HUDEP-2 (cell line): ENCODE data around the gene MYO15A.

Experiments used
- DNase-seq, 76 experiments: peaks; one replicate each; lab custom pipeline; 2025; ENCODE audit not compliant: unreplicated experiment in 76 of 76; lab: John Stamatoyannopoulos, UW

The MYO15A gene

DNA sequence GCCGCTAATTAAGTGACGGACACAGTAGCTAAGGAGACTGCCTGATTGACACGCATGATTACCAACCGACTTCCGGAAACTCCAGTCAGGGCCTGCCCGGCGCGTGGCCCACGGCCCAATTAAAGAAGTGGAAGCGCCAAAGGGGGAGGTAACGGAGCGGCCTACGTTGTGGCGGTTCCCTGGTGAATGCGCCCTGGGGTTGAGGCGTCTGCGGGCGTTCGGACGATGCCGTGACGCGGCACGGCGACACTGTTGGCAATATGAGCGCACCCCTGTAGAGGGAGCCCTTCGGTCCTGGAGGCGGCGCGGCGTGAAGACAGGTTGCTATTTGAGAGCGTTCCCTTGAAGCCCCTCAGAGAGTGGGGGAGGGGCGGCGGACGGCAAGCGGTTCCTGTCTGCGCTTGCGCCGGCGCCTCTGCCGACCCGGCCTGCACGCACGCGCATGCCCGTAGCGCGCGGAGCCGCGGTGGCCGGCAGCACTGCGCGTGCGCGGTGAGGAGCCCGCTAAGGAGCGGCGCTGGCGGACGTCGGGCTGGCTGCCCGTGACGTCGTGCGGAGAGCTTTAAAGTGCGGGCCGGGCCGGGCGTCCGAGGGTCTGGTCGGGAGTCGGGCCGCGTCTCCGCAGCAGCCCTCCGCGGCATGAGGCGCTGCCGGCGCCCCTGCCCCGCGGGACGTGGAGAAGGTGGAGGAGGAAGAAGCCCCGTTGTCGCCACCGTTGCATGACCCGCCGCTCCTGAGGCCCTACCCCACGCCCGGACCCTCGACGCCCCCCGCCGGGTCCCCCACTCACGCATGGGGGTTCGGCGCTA is 75.0 kb downstream of the MYO15A start, which contains the start of gene ALKBH5:
ALKBH5 (plus strand) TSS at position 495 of the 809 bp plus-strand sequence. CDS start 416 bp downstream, outside the sequence.
- DNase-seq, result peak in 75 of 76 experiments; percentile 92 to 99 (median 97)

DNA sequence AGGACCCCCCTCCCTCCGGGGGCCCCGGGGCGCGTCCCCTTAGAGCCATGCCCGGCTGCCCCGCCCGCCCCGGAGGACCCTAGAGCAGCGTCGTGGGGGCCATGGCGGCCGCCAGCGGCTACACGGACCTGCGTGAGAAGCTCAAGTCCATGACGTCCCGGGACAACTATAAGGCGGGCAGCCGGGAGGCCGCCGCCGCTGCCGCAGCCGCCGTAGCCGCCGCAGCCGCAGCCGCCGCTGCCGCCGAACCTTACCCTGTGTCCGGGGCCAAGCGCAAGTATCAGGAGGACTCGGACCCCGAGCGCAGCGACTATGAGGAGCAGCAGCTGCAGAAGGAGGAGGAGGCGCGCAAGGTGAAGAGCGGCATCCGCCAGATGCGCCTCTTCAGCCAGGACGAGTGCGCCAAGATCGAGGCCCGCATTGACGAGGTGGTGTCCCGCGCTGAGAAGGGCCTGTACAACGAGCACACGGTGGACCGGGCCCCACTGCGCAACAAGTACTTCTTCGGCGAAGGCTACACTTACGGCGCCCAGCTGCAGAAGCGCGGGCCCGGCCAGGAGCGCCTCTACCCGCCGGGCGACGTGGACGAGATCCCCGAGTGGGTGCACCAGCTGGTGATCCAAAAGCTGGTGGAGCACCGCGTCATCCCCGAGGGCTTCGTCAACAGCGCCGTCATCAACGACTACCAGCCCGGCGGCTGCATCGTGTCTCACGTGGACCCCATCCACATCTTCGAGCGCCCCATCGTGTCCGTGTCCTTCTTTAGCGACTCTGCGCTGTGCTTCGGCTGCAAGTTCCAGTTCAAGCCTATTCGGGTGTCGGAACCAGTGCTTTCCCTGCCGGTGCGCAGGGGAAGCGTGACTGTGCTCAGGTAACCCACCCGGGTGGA is 75.8 kb downstream of the MYO15A start:
- DNase-seq, result peak in 37 of 76 experiments; percentile 4 to 47 (median 30)

DNA sequence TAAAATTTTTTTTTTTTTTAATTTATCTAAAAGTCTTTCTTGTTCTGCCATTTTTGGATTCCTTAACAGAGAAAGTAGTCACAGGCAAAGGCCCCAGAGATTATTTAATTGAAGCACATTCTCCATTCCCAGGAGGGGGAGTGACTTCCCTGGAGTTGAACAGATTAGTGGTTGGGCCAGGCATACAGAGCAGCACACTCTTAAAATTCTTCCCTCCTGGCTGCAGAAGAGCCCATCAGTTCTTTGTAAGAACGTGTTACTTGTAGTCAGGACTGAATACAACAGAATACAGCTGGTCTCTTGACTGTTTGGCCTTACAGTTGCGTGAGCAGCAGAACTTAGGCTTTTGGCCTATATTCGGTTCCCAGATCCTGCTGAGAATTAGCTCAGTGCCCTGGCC is 76.8 kb downstream of the MYO15A start:
- DNase-seq, result no peak

DNA sequence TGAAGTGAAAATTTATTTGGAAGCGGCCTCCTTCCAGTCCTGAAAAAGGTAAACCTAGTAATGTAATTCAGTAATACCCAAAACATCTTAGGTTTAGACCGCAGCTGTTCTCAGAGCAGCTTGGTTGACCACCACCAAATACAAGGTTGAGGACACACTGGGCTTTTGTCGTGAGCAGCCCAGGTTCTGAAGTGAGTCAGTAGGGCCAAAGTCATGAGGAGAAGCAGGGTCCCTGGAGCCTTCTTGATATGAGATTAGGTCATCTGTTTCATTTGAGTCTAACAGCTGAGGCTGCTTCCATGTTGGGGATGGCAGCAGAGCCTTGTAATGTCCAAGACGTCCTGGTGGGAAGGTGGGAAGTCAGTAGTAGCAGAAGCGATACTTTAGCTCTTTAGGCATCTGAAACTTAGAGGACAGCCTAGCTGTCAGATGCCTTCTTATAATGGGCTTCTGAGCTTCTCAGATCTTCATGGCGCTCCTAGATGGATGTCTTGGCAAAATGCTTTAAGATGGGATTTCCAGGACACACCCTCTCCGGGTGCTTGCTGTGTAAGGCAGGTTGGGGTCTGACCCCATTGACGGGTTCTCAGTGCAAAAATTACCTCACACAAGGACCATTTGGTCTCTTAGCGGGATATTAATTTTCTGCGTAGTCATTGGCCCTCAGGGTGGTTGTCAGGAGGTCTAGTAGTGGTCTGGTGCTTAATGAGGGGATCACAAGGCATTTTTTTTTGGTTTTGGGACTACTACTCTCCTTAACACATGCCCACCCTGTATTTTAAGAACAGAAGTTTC is 77.5 kb downstream of the MYO15A start:
- peak in 3 of 76 experiments; percentile 5 to 12 (median 6) for DNase-seq

DNA sequence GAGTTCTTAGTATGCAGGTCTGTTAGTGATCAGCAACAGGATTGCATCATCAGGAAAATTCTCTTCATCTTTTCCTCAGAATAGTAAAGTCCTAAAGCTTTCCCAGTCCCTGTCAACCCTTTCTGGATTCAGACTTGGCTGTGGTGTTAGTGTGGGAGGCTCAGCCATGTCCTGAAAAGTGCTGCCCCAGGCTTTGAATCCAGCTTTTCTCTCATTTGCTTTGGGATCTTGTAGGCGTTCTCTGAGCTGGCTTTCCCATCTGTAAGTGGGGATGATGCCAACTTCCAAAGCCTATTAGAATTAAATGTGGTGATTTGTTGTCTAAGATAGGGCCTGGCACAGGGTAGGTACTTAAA is 78.0 kb downstream of the MYO15A start:
- no peak for DNase-seq

DNA sequence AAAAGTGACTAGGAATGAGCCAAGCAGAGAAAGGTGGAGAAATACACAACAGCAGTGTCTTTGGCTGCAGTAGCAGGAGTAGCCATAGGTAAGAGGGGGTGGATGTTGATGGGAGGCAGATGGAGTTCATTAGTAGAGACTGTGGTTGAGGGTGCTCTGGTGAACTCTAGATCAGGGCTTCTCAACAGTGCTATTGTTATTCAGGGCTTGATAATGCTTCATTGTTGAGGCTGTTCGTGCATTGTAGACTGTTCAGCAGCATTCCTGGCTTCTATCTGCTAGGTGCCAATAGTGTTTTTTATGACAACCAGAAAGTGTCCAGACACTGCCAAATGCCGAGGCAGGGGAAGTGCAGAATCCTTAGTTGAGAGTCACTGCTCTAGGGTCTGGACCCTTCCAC is 78.7 kb downstream of the MYO15A start:
- no peak for DNase-seq

DNA sequence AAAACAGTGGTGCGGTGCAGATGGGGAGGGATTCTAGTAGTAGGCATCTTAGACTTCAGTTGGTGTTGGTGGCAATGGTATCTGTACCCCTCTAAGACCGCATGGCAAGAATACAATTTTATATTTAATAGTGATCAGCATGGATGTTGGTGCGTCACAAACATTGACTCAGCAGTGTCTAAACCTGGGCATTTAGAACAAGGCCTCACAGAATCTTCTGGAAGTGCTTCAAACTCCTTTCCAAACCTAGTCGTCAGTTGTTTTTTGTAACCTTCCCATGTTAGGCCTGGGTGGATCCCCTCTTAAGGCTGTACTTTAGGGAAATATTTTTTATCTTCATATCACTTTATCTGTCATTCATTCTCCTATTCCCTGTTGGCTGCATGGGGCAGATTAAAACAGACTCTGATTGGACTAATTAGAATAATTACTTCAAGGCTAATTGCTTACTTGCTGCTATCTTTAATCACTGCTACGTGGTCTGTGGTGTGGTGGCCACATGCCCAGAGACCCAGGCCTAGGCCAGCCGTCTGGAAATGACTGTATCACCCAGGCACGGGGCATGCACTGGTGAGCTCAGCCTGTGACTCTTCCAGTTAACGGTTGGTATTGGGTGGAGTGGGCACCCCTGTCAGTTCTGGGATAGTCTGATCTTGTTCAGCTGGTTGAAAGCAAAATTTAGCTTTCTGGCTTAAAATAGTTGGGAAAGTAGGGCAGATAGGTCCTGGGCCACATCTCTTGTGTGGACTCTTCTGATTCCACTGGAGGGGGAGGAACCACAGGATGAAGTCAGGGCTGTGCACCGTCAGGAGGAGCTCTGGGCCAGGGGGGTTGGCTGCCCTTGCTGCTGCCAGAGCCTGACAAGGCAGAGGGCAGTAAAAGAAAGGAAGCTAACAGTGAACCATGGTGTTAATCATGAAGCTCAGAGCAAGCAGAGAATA is 79.5 kb downstream of the MYO15A start:
- peak in 53 of 76 experiments; percentile 5 to 71 (median 39) for DNase-seq

DNA sequence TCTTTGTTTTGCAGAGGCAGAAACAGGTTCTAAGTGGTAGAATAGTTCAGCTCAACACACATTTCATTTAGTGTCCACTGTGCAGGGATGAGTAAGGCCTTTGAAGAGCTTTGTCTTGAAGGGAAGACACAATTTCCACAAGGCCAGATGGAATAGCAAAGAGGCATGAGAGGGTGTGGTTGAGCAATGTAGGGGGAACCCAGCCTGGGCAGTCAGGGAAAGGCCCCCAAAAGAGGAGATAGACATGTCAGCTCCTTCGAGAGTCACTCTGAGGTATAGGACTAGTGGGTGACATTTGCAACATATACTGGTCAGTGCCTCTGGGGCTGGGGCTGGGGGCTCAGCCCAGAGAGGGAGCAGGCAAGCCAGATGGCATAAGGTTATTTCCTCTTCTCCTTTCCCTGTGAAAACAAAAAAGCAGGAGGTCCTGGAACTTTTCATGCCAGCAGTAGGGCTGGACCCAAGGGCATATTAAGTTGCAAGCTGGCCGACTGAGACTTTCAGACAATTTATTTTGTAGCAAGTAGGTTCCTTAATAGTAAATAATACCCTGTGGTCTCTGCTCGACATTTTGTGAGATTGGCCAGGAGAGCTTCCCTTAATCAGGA is 82.2 kb downstream of the MYO15A start:
- no peak for DNase-seq

DNA sequence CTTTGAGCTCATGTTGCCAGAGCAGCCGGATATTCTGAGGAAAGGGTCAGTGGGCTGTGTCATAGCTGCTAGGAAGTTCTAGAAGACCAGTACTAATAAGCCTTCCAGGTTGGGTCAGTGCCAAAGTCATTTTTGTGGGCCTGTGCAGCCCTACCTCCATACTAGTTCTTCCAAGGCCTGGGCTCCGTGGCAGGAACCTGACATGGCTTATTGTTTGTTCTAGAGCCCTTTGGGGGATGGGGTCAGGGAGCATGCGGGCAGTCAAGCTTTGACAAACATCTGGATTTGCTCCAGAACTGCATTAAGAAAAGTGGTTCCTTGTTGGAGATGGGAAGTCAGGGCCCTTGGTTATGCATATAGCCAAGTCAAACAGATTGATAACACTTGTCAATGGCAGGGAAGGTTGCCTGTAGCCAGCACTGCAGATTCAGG is 82.7 kb downstream of the MYO15A start:
- DNase-seq, result no peak

DNA sequence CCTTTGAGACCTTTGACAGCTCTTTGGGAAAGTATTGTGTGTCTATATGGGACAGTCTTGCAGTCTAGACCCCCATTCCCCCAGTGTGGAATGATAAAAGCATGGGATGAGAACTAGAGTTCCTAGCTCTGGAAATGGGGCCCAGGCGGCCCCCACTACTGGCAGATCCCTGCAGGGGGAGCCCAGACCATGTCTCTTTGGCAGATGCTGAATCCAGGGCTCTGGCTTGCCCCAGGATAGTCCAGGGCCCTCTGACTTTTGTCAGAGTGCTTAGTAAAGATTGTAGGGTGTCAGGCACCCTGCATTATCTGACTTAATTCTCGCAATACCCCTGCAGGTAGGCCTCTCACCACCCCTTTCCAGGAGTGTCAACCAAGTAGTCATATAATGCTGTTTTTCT is 83.4 kb downstream of the MYO15A start:
- peak in 2 of 76 experiments; percentile 7 to 11 for DNase-seq

DNA sequence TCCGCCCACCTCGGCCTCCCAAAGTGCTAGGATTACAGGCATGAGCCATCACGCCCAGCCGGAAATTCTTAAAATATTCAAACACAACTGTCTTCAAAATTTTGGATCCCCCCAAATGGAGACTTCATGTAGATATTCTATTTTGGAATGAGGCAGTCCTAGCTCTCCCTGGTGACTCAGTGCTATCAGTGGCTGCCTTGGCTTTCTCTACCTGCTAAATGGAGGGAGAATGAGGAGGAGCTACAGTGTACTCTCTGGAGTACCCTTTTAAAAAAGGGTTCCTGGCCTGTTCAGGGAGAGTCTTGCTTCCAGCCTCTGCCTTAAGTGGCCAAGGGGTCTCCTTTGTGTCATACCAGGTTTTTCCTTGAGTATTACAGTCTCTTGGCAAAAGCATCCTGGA is 85.8 kb downstream of the MYO15A start:
- no peak for DNase-seq

DNA sequence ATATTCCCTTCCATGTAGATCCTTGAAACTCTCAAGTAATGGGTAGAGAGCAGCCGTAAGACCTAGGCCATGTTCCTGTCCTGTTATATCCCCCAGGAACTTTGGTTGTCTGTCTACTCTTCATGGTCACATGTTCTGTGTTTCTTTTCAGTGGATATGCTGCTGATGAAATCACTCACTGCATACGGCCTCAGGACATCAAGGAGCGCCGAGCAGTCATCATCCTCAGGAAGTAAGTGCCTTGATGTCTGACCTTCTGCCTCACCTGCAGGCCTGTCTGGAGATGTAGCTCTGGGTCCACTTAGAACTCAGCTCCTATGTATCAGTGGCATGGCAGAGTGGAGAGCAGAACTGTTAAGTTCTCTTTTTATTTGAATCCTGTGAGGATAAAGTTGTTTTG is 86.2 kb downstream of the MYO15A start:
- no peak for DNase-seq

DNA sequence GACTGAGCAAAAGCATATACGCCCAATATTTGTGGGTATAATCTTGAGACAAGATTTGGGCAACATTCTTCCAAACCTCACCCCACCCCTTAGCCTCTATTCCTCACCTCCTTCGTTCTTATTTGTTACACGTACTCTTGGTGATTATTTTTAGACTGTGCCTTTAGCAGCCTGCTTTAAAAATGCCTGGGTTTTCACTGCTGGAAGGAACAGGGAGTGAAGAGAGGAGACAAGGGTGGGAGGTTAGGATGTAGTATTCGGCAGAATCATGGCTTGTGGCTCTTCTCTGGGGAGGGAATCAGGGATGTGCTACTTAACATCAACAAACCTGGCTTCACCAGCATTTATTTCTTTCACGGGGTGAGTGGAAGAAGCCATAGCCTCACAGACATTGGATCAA is 86.7 kb downstream of the MYO15A start:
- no peak for DNase-seq

DNA sequence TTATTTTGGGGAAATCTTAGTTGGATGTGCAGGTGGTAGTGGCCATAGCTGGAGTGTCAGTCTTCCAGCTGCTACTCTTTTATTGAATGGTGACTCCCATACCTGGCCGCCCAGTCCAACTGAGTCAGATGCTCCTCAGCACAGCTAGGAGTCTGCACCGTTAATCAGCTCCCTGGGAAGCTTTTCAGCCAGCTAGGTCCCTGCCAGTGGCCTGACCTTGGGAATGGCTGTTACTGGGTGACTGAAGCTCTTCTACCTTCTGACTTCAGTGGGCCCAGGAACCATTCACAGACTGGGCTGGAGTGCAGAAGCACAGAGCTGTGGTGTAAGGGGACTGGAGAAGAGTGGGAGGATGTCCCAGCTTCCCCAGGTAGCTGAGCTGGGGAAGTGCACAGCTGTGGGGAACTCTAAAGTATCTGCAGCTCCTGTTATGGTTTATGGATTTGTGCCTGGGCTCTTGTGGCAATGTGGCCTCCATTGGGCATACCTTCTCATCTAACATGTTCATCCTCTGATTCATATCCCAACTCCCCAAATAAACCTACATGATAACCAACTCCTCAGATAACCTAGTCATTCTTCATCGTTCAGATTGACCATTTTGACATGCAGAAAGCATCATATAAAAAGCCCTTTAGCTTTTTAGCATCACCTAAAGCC is 89.1 kb downstream of the MYO15A start:
- no peak for DNase-seq

DNA sequence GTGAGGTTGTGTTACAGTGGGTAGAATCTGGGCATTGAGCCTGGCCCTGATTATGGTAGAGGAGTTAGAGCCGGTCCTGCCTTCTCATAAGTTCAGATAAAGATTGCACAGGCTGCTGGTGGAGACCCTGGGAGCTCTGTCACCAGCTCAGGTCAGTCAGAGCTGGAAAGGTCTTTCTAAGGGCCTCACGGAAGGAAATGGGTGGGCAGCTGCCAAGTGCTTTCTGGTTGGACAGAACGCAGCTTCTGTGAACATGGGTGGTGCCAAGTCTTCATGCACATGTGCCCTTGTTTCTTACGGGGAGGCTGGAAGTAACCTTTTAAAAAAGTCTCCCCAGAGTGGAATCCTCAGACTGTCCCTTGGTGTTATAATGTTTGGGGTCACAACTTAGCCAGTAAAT is 90.0 kb downstream of the MYO15A start:
- DNase-seq, result no peak

DNA sequence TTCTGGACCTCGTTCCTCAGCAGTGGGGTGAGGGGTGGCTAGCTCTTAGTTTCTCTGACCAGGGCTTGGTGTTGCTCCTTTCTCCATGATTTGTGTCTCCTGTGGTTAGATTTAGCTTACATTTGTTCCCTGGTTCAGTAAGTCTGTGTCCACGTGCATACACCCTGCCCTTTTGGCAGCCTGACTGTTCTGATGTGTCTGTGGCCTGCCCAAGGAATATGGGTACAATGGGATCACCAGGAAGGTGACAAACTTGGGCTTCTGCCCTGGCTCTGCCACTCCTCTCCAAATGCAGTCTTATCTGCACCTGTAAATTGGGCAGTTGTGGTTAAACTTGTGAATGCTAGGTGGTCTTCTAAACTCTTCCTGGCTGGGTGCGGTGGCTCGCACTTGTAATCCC is 92.6 kb downstream of the MYO15A start:
- no peak for DNase-seq

DNA sequence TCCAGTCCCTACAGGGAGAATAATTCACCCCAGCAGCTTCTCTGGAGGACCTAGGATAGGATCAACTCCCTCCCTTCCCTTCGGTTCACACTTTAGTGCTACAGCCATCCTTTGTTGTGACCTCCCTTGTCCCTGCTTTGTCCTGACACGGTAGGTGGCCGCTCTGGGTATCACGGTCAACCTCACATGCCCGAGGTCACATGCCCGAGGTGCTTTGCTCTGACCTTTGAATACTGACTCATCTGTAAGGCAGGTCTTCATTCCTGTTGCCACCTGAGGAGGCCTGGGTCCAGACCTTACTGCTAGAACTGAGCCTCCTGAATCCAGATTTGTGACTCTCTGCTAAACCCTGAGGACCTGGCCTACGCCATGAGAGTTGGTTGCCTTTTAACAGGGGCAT is 94.8 kb downstream of the MYO15A start:
- no peak for DNase-seq

DNA sequence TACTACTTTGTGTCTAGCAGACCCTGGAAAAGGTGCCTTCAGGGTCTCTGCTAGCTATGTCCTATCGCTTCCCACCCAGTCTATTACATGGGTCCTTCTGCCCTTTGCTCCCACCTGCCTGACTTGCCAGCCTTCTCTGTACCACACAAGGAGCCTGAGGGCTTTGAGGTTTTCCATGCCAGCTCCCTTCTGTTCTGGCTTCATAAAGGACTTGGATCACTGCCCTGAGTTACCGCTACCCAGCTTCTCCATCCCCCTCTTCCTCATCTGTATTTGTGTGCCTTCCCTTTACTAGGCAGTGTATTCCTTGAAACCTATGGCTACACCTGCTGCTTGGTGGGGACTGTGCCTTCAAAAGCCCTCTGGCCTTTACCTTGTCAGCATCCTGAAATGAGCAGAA is 97.3 kb downstream of the MYO15A start:
- DNase-seq, result no peak

DNA sequence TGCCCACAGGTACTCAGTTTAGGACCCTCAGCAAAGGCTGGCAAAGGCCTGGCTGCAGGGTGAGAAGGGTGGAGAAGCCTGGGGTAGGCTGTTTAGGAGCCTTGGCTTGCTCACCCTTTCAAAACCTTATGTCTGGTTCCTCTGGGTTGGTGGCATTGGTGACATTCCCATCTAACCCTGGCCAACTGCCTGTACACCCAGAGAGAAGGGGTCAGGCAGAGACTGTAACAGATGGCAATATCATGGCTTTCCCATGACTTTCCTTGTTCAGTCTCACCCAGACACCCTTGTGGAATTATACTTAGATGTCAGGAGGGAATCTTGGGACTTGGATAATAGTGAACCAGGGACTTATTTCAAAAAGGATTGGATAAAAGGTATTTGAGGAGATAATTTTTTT is 98.4 kb downstream of the MYO15A start:
- no peak for DNase-seq
